ENCODE data around the gene PRKCB.

- TF ChIP-seq POLR2A (IDR thresholded peaks at IDR 0.05) (no peak), CTCF (IDR thresholded peaks at IDR 0.05) (no peak), POLR2AphosphoS5 (IDR thresholded peaks at IDR 0.05) (no peak)
These were observed 187.0 kb downstream of the PRKCB start for GRCh38 chr16:24022797-24023196.
